ENCODE measurements around the gene PHC2.

The PHC2 gene

GRCh38 chr1:33371334-33371733 lies 59.6 kb downstream of the PHC2 start:
- H3K36me3 ChIP-seq (ENCODE audit: control insufficient read depth in 2 of 2, insufficient read depth in 1 of 2, low read length in 2 of 2), result peaks cover 0 to 28% of the 10 kb centered on the region in 2 experiments; a peak in 1 of 3 replicates
- ChIA-PET POLR2A (no interaction called here), CTCF (interaction anchor here (0.6 to 12.6 kb wide), 3 partner anchors 12 to 521 kb away, joined by 3 to 135 read pairs (median 5); no protein-coding TSS in a partner anchor)
- H3K9me3 ChIP-seq (ENCODE audit: control insufficient read depth, insufficient read depth, low read depth, low read length), result no peaks in the 10 kb centered on the region
- H3K4me3 ChIP-seq (ENCODE audit: low read depth, low read length), result no peak overlapping the region
- no peaks in the 10 kb centered on the region for H3K4me1 ChIP-seq (ENCODE audit: control insufficient read depth, insufficient read depth, low read length)
- H3K27ac ChIP-seq (ENCODE audit: extremely low read depth, low read depth, low read length), result no peak overlapping the region
- TF ChIP-seq ZNF211 (tag by site-specific recombination; IDR thresholded peaks at IDR 0.05; ENCODE audit: low read depth) (no peak), BCL11B (tag by site-specific recombination; IDR thresholded peaks at IDR 0.05; ENCODE audit: low read depth) (no peak), ZNF792 (tag by site-specific recombination; IDR thresholded peaks at IDR 0.05) (no peak), ZNF18 (tag by site-specific recombination; IDR thresholded peaks at IDR 0.05) (0 out of 2 replicates have a peak, but pooled peaks have one; percentile 26), GLIS1 (tag by site-specific recombination; IDR thresholded peaks at IDR 0.05) (0 out of 2 replicates have a peak, but pooled peaks have one; percentile 12), ZNF398 (tag by site-specific recombination; IDR thresholded peaks at IDR 0.05) (no peak)

GRCh38 chr1:33370827-33371226 lies 60.1 kb downstream of the PHC2 start:
- peaks cover 0 to 32% of the 10 kb centered on the region in 2 experiments; a peak in 1 of 3 replicates for H3K36me3 ChIP-seq (ENCODE audit: control insufficient read depth in 2 of 2, insufficient read depth in 1 of 2, low read length in 2 of 2)
- H3K4me1 ChIP-seq (ENCODE audit: control insufficient read depth, insufficient read depth, low read length), result no peaks in the 10 kb centered on the region
- CTCF ChIA-PET, result interaction anchor here (0.6 to 12.6 kb wide), 3 partner anchors 50 to 522 kb away, joined by 4 to 135 read pairs (median 4); no protein-coding TSS in a partner anchor
- no peak overlapping the region for H3K27ac ChIP-seq (ENCODE audit: extremely low read depth, low read depth, low read length)
- POLR2A ChIA-PET, result no interaction called here
- H3K9me3 ChIP-seq (ENCODE audit: control insufficient read depth, insufficient read depth, low read depth, low read length), result no peaks in the 10 kb centered on the region
- H3K4me3 ChIP-seq (ENCODE audit: low read depth, low read length), result no peak overlapping the region
- TF ChIP-seq YY1 (tag by site-specific recombination; IDR thresholded peaks at IDR 0.05), result no peak
- no peak for TF ChIP-seq ZNF335 (tag by site-specific recombination; conservative IDR thresholded peaks at IDR 0.05)
- TF ChIP-seq ZNF621 (tag by site-specific recombination; IDR thresholded peaks at IDR 0.05), result no peak
- TF ChIP-seq BCL11A (tag by site-specific recombination; IDR thresholded peaks at IDR 0.05; ENCODE audit: low read depth), result no peak
- no peak for TF ChIP-seq TSHZ1 (tag by site-specific recombination; IDR thresholded peaks at IDR 0.05; ENCODE audit: borderline replicate concordance)
- no peak for TF ChIP-seq ZNF202 (tag by site-specific recombination; IDR thresholded peaks at IDR 0.05; ENCODE audit: borderline replicate concordance)

GRCh38 chr1:33370301-33370700 lies 60.6 kb downstream of the PHC2 start:
- Histone ChIP-seq H3K4me3 (ENCODE audit: low read depth, low read length) (no peak overlapping the region), H3K36me3 (ENCODE audit: control insufficient read depth in 2 of 2, insufficient read depth in 1 of 2, low read length in 2 of 2) (peaks cover 0 to 35% of the 10 kb centered on the region in 2 experiments; a peak in 1 of 3 replicates), H3K4me1 (ENCODE audit: control insufficient read depth, insufficient read depth, low read length) (no peaks in the 10 kb centered on the region), H3K27ac (ENCODE audit: extremely low read depth, low read depth, low read length) (no peak overlapping the region), H3K9me3 (ENCODE audit: control insufficient read depth, insufficient read depth, low read depth, low read length) (no peaks in the 10 kb centered on the region)
- CTCF ChIA-PET, result interaction anchor here (0.6 to 12.6 kb wide), 3 partner anchors 74 to 522 kb away, joined by 3 to 135 read pairs (median 4); no protein-coding TSS in a partner anchor
- no peak for TF ChIP-seq ZSCAN30 (tag by site-specific recombination; IDR thresholded peaks at IDR 0.05)
- no peak for TF ChIP-seq MYNN (tag by site-specific recombination; IDR thresholded peaks at IDR 0.05; ENCODE audit: borderline replicate concordance)
- TF ChIP-seq ZNF449 (tag by site-specific recombination; IDR thresholded peaks at IDR 0.05), result no peak
- no peak for TF ChIP-seq ZNF18 (tag by site-specific recombination; IDR thresholded peaks at IDR 0.05)
- TF ChIP-seq ZNF280C (tag by site-specific recombination; IDR thresholded peaks at IDR 0.05), result no peak
- no peak for TF ChIP-seq BCL11A (tag by site-specific recombination; IDR thresholded peaks at IDR 0.05; ENCODE audit: low read depth)
- POLR2A ChIA-PET, result no interaction called here
